Mucosa of descending colon (tissue), 3 donors: ENCODE measurements around the gene OBSCN. TPM values are rescaled to one million over a fixed set of nuclear protein-coding genes. Genes with fewer than 3 reads are reported as not detected.
A peak's percentile ranks its signal among the peaks of the same experiment; 100 is the strongest.

Experiments
- ATAC-seq: fragments of 200-7000 bp; cut with Tn5 transposase; one replicate; pipeline ENCODE4 v1.9.1; 2020; ENCODE audit warnings: mild to moderate bottlenecking, moderate library complexity
- DNase-seq, 3 donors: peaks; one replicate each; pipeline ENCODE4 v3.0.0-alpha.2; 2020
- H3K36me3 ChIP-seq: fragments of 200-600 bp; one replicate; pipeline ENCODE4 v1.8.0; 2021; ENCODE audit warnings: low read depth, mild to moderate bottlenecking
- H3K4me1 ChIP-seq: fragments of 200-600 bp; one replicate; pipeline ENCODE4 v1.8.0; 2021; ENCODE audit warnings: low read depth, mild to moderate bottlenecking
- H3K4me3 ChIP-seq: fragments of 200-600 bp; one replicate; pipeline ENCODE4 v1.8.0; 2021; ENCODE audit warnings: mild to moderate bottlenecking
- H3K9me3 ChIP-seq: fragments of 200-600 bp; one replicate; pipeline ENCODE4 v1.8.0; 2021; ENCODE audit warnings: mild to moderate bottlenecking
- CTCF ChIP-seq: fragments of 200-600 bp; IDR thresholded peaks from one replicate; pipeline ENCODE4 v1.8.0; 2022; ENCODE audit warnings: antibody characterized with exemption, mild to moderate bottlenecking
- intact Hi-C, 2 donors: fragments of 100-400 bp; cut with DNase I in 1 of 2; cut with micrococcal nuclease in 1 of 2; formaldehyde crosslinking; loops; one replicate each; pipeline versions ENCODE4 v1.11.0 to v1.11.1; 2022; cut with DNase I, micrococcal nuclease
- total RNA-seq, 3 donors: library from RNA; stranded (reverse); fragmentation: NEBNext Ultra II Directional in 2 of 3; extraction: Animal tissue kit (Norgen Biotek cat#: 25700) in 2 of 3; gene quantifications; one replicate each; pipeline versions ENCODE4 v1.2.1 to v1.2.4, GENCODE V29; 2021 to 2023
- donor health status: DM: no; HTN: no; CAD: no; lungs with moderate emphysema.
- donor health status: DM: no; HTN: no; CAD: no.
- donor health status: DM: no; HTN: yes; CAD: no.

OBSCN gene
- total RNA-seq, 3 donors from 2014 or later = 4.2 to 30.9 (median 7.5) TPM

GRCh38 chr1:228310162-228310792, 102.4 kb downstream of the OBSCN start:
- H3K9me3 ChIP-seq = peaks cover 17% of the 10 kb centered on the region
- ATAC-seq (no peak), DNase-seq (no peak)
- intact Hi-C loops = no loop called here
- no peaks in the 10 kb centered on the region for H3K4me1 ChIP-seq
- no peaks in the 10 kb centered on the region for H3K36me3 ChIP-seq
- H3K4me3 ChIP-seq = no peak overlapping the region
- TF ChIP-seq CTCF = no peak

GRCh38 chr1:228311091-228311490, 103.2 kb downstream of the OBSCN start:
- intact Hi-C loops = no loop called here
- H3K4me1 ChIP-seq = no peaks in the 10 kb centered on the region
- no peaks in the 10 kb centered on the region for H3K36me3 ChIP-seq
- ATAC-seq = no peak
- TF ChIP-seq CTCF = no peak
- no peak for DNase-seq
- peaks cover 17% of the 10 kb centered on the region for H3K9me3 ChIP-seq
- no peak overlapping the region for H3K4me3 ChIP-seq

- H3K9me3 ChIP-seq = peaks cover 17% of the 10 kb centered on the region
- ATAC-seq = no peak
- H3K4me1 ChIP-seq = no peaks in the 10 kb centered on the region
- intact Hi-C loops = no loop called here
- no peak for TF ChIP-seq CTCF
- no peaks in the 10 kb centered on the region for H3K36me3 ChIP-seq
- H3K4me3 ChIP-seq = no peak overlapping the region
- peak in 1 of 3 donors; percentile 22 for DNase-seq
These were observed 104.4 kb downstream of the OBSCN start for GRCh38 chr1:228312136-228312764.

- DNase-seq (peak in 1 of 3 donors; percentile 34), ATAC-seq (no peak)
- no peak for TF ChIP-seq CTCF
- H3K9me3 ChIP-seq = peaks cover 17% of the 10 kb centered on the region
- H3K36me3 ChIP-seq = no peaks in the 10 kb centered on the region
- intact Hi-C loops = no loop called here
- H3K4me1 ChIP-seq = no peaks in the 10 kb centered on the region
- no peak overlapping the region for H3K4me3 ChIP-seq
These were observed 105.9 kb downstream of the OBSCN start for GRCh38 chr1:228313536-228314277.

- no peak for ATAC-seq
- TF ChIP-seq CTCF = no peak
These were observed 106.4 kb downstream of the OBSCN start for GRCh38 chr1:228314315-228314657.

More at GRCh38 chr1:228314315-228314657, 106.4 kb downstream of the OBSCN start:
- no peak for DNase-seq
- Histone ChIP-seq H3K9me3 (peaks cover 17% of the 10 kb centered on the region), H3K36me3 (no peaks in the 10 kb centered on the region), H3K4me1 (no peaks in the 10 kb centered on the region), H3K4me3 (no peak overlapping the region)
- intact Hi-C loops = no loop called here
